ENCODE measurements around the gene SMYD3.

SMYD3 gene

GRCh38 chr1:246512635-246513034 lies 5.6 kb upstream of the SMYD3 start:
- H3K79me2 ChIP-seq (ENCODE audit: control insufficient read depth, low read length), result no peaks in the 10 kb centered on the region
- H3K27ac ChIP-seq (ENCODE audit: low read depth, low read length), result no peak overlapping the region
- H3F3A ChIP-seq (ENCODE audit: control insufficient read depth, insufficient read depth), result no peaks in the 10 kb centered on the region
- H3K4me3 ChIP-seq (ENCODE audit: low read length), result no peak overlapping the region
- TF ChIP-seq CTCF (IDR thresholded peaks at IDR 0.05; ENCODE audit: low read depth, low read length, poor library complexity, severe bottlenecking) (no peak), EZH2phosphoT487 (IDR thresholded peaks at IDR 0.05; ENCODE audit: borderline replicate concordance, low read length) (no peak)
- no peaks in the 10 kb centered on the region for H3K36me3 ChIP-seq (ENCODE audit: control insufficient read depth, low read length)
- H4K20me1 ChIP-seq (ENCODE audit: control insufficient read depth, insufficient read depth, low read depth, low read length), result no peaks in the 10 kb centered on the region
- H3K4me1 ChIP-seq (ENCODE audit: control insufficient read depth, low read length), result peaks cover 2% of the 10 kb centered on the region
- H3K27me3 ChIP-seq (ENCODE audit: control insufficient read depth, low read length), result no peaks in the 10 kb centered on the region
- no peak overlapping the region for H3K4me2 ChIP-seq (ENCODE audit: low read length)
- H3K9me3 ChIP-seq (ENCODE audit: control insufficient read depth, insufficient read depth, low read length), result peaks cover 37% of the 10 kb centered on the region
- H3K9me2 ChIP-seq (replicated peaks; ENCODE audit: control insufficient read depth, low read length), result no peaks in the 10 kb centered on the region

- no peaks in the 10 kb centered on the region for H3F3A ChIP-seq (ENCODE audit: control insufficient read depth, insufficient read depth)
- H4K20me1 ChIP-seq (ENCODE audit: control insufficient read depth, insufficient read depth, low read depth, low read length), result no peaks in the 10 kb centered on the region
- H3K36me3 ChIP-seq (ENCODE audit: control insufficient read depth, low read length), result no peaks in the 10 kb centered on the region
- H3K79me2 ChIP-seq (ENCODE audit: control insufficient read depth, low read length), result no peaks in the 10 kb centered on the region
- no peaks in the 10 kb centered on the region for H3K9me2 ChIP-seq (replicated peaks; ENCODE audit: control insufficient read depth, low read length)
- H3K9me3 ChIP-seq (ENCODE audit: control insufficient read depth, insufficient read depth, low read length), result peaks cover 33% of the 10 kb centered on the region
- no peak overlapping the region for H3K4me2 ChIP-seq (ENCODE audit: low read length)
- no peak overlapping the region for H3K27ac ChIP-seq (ENCODE audit: low read depth, low read length)
- H3K4me3 ChIP-seq (ENCODE audit: low read length), result no peak overlapping the region
- no peaks in the 10 kb centered on the region for H3K27me3 ChIP-seq (ENCODE audit: control insufficient read depth, low read length)
- no peak for TF ChIP-seq CTCF (IDR thresholded peaks at IDR 0.05; ENCODE audit: low read depth, low read length, poor library complexity, severe bottlenecking)
- TF ChIP-seq EZH2phosphoT487 (IDR thresholded peaks at IDR 0.05; ENCODE audit: borderline replicate concordance, low read length), result no peak
- H3K4me1 ChIP-seq (ENCODE audit: control insufficient read depth, low read length), result peaks cover 6% of the 10 kb centered on the region
Observed at GRCh38 chr1:246512230-246512629, 5.2 kb upstream of the SMYD3 start.

- Histone ChIP-seq H3F3A (ENCODE audit: control insufficient read depth, insufficient read depth) (no peaks in the 10 kb centered on the region), H3K4me1 (ENCODE audit: control insufficient read depth, low read length) (peaks cover 9% of the 10 kb centered on the region)
- TF ChIP-seq EZH2phosphoT487 (IDR thresholded peaks at IDR 0.05; ENCODE audit: borderline replicate concordance, low read length) (no peak), CTCF (IDR thresholded peaks at IDR 0.05; ENCODE audit: low read depth, low read length, poor library complexity, severe bottlenecking) (no peak)
Observed at GRCh38 chr1:246511203-246511602, 4.1 kb upstream of the SMYD3 start.

More at GRCh38 chr1:246511203-246511602, 4.1 kb upstream of the SMYD3 start:
- no peaks in the 10 kb centered on the region; the same call in 1 of the 2 replicates for H3K36me3 ChIP-seq (ENCODE audit: control insufficient read depth, low read length)
- no peaks in the 10 kb centered on the region for H3K27me3 ChIP-seq (ENCODE audit: control insufficient read depth, low read length)
- H3K79me2 ChIP-seq (ENCODE audit: control insufficient read depth, low read length), result peaks cover 8% of the 10 kb centered on the region
- no peaks in the 10 kb centered on the region for H4K20me1 ChIP-seq (ENCODE audit: control insufficient read depth, insufficient read depth, low read depth, low read length)
- no peak overlapping the region for H3K4me2 ChIP-seq (ENCODE audit: low read length)
- peaks cover 24% of the 10 kb centered on the region for H3K9me3 ChIP-seq (ENCODE audit: control insufficient read depth, insufficient read depth, low read length)
- H3K9me2 ChIP-seq (replicated peaks; ENCODE audit: control insufficient read depth, low read length), result no peaks in the 10 kb centered on the region
- no peak overlapping the region for H3K27ac ChIP-seq (ENCODE audit: low read depth, low read length)
- H3K4me3 ChIP-seq (ENCODE audit: low read length), result no peak overlapping the region

All from DOHH2 (cell line).